CD4-positive, CD25-positive, alpha-beta regulatory T cell (primary cell): ENCODE data around the gene GNAT2. TPM values are rescaled to one million over a fixed set of nuclear protein-coding genes. Genes with fewer than 3 reads are reported as not detected.
A peak's percentile ranks its signal among the peaks of the same experiment; 100 is the strongest.

Experiments
- ATAC-seq, 2 donors: fragments of 150-1000 bp; cut with Tn5 transposase; one replicate each; pipeline ENCODE4 v1.10.0; 2021; ENCODE audit warnings: low read depth in 2 of 2, moderate number of reproducible peaks in 2 of 2, moderate library complexity in 1 of 2
- DNase-seq, 3 donors: peaks; one replicate each; pipeline versions ENCODE4 v3.0.0 to v3.0.0-alpha.2; 2012 to 2022; ENCODE audit warnings: mixed read lengths in 1 of 3
- H3K27ac ChIP-seq: one replicate; pipeline ENCODE4 v1.7.0; 2013; ENCODE audit warnings: mild to moderate bottlenecking, low read length; ENCODE audit not compliant: insufficient read depth, poor library complexity, severe bottlenecking
- H3K27me3 ChIP-seq: one replicate; pipeline ENCODE4 v1.7.0; 2013; ENCODE audit warnings: low read length; ENCODE audit not compliant: control insufficient read depth, insufficient read depth
- H3K36me3 ChIP-seq: one replicate; pipeline ENCODE4 v1.7.0; 2013; ENCODE audit warnings: mild to moderate bottlenecking, low read length, moderate library complexity; ENCODE audit not compliant: control insufficient read depth, insufficient read depth
- H3K4me1 ChIP-seq: 2 replicates; pipeline ENCODE4 v1.7.0; 2013; ENCODE audit warnings: mild to moderate bottlenecking, low read length; ENCODE audit not compliant: insufficient read depth, control insufficient read depth, poor library complexity, severe bottlenecking
- H3K4me3 ChIP-seq: one replicate; pipeline ENCODE4 v1.7.0; 2013; ENCODE audit warnings: low read depth, mild to moderate bottlenecking, low read length, moderate library complexity
- H3K9me3 ChIP-seq, 2 experiments: 1 replicate in 1 of 2; 2 replicates in 1 of 2; pipeline ENCODE4 v1.7.0; 2013; ENCODE audit warnings: low read length in 2 of 2, mild to moderate bottlenecking in 1 of 2, moderate library complexity in 1 of 2; ENCODE audit not compliant: control insufficient read depth in 2 of 2
- H3K27ac Mint-ChIP-seq, 3 donors: one replicate each; pipeline ENCODE4 v1.8.0; 2020 to 2022; ENCODE audit warnings: mild to moderate bottlenecking in 3 of 3, mixed read lengths in 3 of 3, moderate library complexity in 2 of 3
- H3K27me3 Mint-ChIP-seq: one replicate; pipeline ENCODE4 v1.8.0; 2022; ENCODE audit warnings: mild to moderate bottlenecking, mixed read lengths
- H3K36me3 Mint-ChIP-seq: one replicate; pipeline ENCODE4 v1.8.0; 2020; ENCODE audit warnings: mixed read lengths
- H3K4me1 Mint-ChIP-seq, 4 donors: one replicate each; pipeline ENCODE4 v1.8.0; 2020 to 2022; ENCODE audit warnings: mixed read lengths in 4 of 4, mild to moderate bottlenecking in 1 of 4
- H3K4me3 Mint-ChIP-seq, 4 donors: one replicate each; pipeline ENCODE4 v1.8.0; 2020 to 2022; ENCODE audit warnings: mild to moderate bottlenecking in 4 of 4, mixed read lengths in 4 of 4, moderate library complexity in 3 of 4
- H3K9me3 Mint-ChIP-seq, 7 donors: one replicate each; pipeline ENCODE4 v1.8.0; 2020 to 2022; ENCODE audit warnings: mixed read lengths in 7 of 7, mild to moderate bottlenecking in 3 of 7, moderate library complexity in 2 of 7
- polyA plus RNA-seq, 4 donors: library from polyadenylated mRNA; unstranded; fragments of 300-500 nt; fragmentation: Illumina TruSeq; gene quantifications; one replicate each; pipeline ENCODE4 v1.2.3, GENCODE V29; 2021
- total RNA-seq: library from RNA; stranded (reverse); gene quantifications from one replicate; pipeline ENCODE4 v1.2.3, GENCODE V29; 2022

Gene GNAT2
- total and polyA plus RNA-seq, 5 donors from 2014 or later, result 0.40 TPM; not detected in 4

DNA sequence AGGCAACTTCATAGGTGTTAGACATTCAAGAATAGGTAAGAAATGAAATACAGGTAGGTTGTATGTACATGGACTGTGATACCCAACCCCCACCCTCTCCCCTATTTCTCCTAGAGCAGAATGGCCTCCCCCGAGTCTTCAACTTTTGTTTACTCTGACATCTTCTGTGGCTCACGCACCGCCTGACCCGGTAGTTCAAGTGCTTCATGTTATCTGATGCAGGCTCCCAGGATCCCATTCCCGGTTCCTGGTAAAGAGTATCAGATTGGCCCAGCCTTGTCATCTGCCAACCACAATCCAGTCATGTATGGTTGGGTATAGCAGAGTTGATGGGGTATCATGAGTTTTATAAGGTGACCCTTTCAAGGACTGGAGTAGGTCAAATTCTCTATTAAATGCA is 61.9 kb downstream of the GNAT2 start:
- DNase-seq (no peak), ATAC-seq (no peak)
- Mint-ChIP-seq H3K4me1 (peaks cover 25 to 89% (median 71%) of the 10 kb centered on the region in 4 donors), H3K4me3 (no peak overlapping the region), H3K27ac (no peak overlapping the region), H3K27me3 (no peaks in the 10 kb centered on the region), H3K9me3 (no peaks in the 10 kb centered on the region), H3K36me3 (peaks cover 14% of the 10 kb centered on the region)
- H3K4me1 ChIP-seq, result peaks cover 25% of the 10 kb centered on the region
- no peak overlapping the region for H3K4me3 ChIP-seq
- H3K27me3 ChIP-seq, result no peaks in the 10 kb centered on the region
- no peak overlapping the region for H3K27ac ChIP-seq
- peaks cover 4% of the 10 kb centered on the region for H3K36me3 ChIP-seq
- no peaks in the 10 kb centered on the region for H3K9me3 ChIP-seq

DNA sequence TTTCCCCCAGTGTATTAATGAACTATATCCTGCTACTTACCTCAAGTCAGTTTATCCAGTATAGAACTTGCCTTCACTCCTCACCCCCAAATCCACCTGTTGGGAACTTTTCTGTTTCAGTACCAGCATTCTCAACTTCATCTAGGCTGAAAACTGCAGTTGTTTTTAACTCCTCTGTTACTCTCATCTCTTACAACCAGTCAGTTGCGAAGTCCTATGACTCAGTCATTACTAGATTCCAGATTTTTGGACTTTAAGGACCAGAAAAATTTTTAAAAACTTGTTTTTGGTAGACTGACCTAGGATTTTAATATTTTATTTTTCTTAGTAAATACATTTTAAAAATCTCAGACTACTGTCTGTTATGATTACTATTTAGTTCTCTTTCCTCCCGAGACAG is 62.9 kb downstream of the GNAT2 start:
- DNase-seq (no peak), ATAC-seq (no peak)
- H3K27me3 ChIP-seq, result no peaks in the 10 kb centered on the region
- Mint-ChIP-seq H3K4me1 (peaks cover 20 to 87% (median 67%) of the 10 kb centered on the region in 4 donors), H3K4me3 (peak overlapping the region in 1 of 4 donors; percentile 4), H3K27me3 (no peaks in the 10 kb centered on the region), H3K36me3 (peaks cover 14% of the 10 kb centered on the region), H3K9me3 (no peaks in the 10 kb centered on the region), H3K27ac (no peak overlapping the region)
- no peaks in the 10 kb centered on the region for H3K9me3 ChIP-seq
- H3K27ac ChIP-seq, result no peak overlapping the region
- H3K4me3 ChIP-seq, result no peak overlapping the region
- peaks cover 26% of the 10 kb centered on the region for H3K4me1 ChIP-seq
- peaks cover 4% of the 10 kb centered on the region for H3K36me3 ChIP-seq

Other genes with a start within 250 kb of the GNAT2 start
- 0.86 TPM for gene SORT1, start 221.7 kb downstream of the GNAT2 start, total RNA-seq
- not detected for gene SORT1, start 221.7 kb downstream of the GNAT2 start, polyA plus RNA-seq
- gene PSMA5, start 193.2 kb downstream of the GNAT2 start, total RNA-seq, result 61.5 TPM
- gene PSMA5, start 193.2 kb downstream of the GNAT2 start, polyA plus RNA-seq, result 100 to 1,000 TPM; 121 to 207 (median 153) TPM
- gene SYPL2, start 153.1 kb downstream of the GNAT2 start, total RNA-seq, result not detected
- gene SYPL2, start 153.1 kb downstream of the GNAT2 start, polyA plus RNA-seq, result not detected
- 13.2 TPM for gene ATXN7L2, start 135.7 kb downstream of the GNAT2 start, total RNA-seq
- 1 to 10 TPM; 4.7 to 8.0 (median 5.6) TPM for gene ATXN7L2, start 135.7 kb downstream of the GNAT2 start, polyA plus RNA-seq
- gene CYB561D1, start 125.5 kb downstream of the GNAT2 start, total RNA-seq, result 30.7 TPM
- 10 to 100 TPM; 11.5 to 22.7 (median 18.7) TPM for gene CYB561D1, start 125.5 kb downstream of the GNAT2 start, polyA plus RNA-seq
- gene AMIGO1, start 109.9 kb downstream of the GNAT2 start, total RNA-seq, result 6.6 TPM
- gene AMIGO1, start 109.9 kb downstream of the GNAT2 start, polyA plus RNA-seq, result 10 to 100 TPM in 3 of 4 donors, 1 to 10 TPM in 1; 5.2 to 17.1 (median 11.8) TPM
- 0.20 TPM for gene GPR61, start 79.7 kb downstream of the GNAT2 start, total RNA-seq
- gene GPR61, start 79.7 kb downstream of the GNAT2 start, polyA plus RNA-seq, result under 1 TPM in 2 of 4 donors, not detected in 2; 0.43 TPM
- gene GNAI3, start 71.0 kb downstream of the GNAT2 start, total RNA-seq, result 7.4 TPM
- 10 to 100 TPM in 2 of 4 donors, 1 to 10 TPM in 2; 9.4 to 10.3 (median 9.9) TPM for gene GNAI3, start 71.0 kb downstream of the GNAT2 start, polyA plus RNA-seq
- gene AMPD2, start 221 bp upstream of the GNAT2 start, total RNA-seq, result 203 TPM
- 10 to 100 TPM; 23.3 to 30.9 (median 26.7) TPM for gene AMPD2, start 221 bp upstream of the GNAT2 start, polyA plus RNA-seq
- 14.4 TPM for gene GSTM4, start 36.5 kb upstream of the GNAT2 start, total RNA-seq
- gene GSTM4, start 36.5 kb upstream of the GNAT2 start, polyA plus RNA-seq, result 10 to 100 TPM in 3 of 4 donors, 1 to 10 TPM in 1; 2.2 to 31.4 (median 17.6) TPM
- gene GSTM2, start 48.4 kb upstream of the GNAT2 start, total RNA-seq, result 36.2 TPM
- gene GSTM2, start 48.4 kb upstream of the GNAT2 start, polyA plus RNA-seq, result 10 to 100 TPM in 2 of 4 donors, 1 to 10 TPM in 2; 8.0 to 11.9 (median 10.4) TPM
- gene GSTM1, start 68.2 kb upstream of the GNAT2 start, total RNA-seq, result 18.7 TPM
- gene GSTM1, start 68.2 kb upstream of the GNAT2 start, polyA plus RNA-seq, result 100 to 1,000 TPM in 1 of 4 donors, 10 to 100 TPM in 2, not detected in 1; 38.8 to 123 (median 53.4) TPM
- not detected for gene GSTM5, start 92.6 kb upstream of the GNAT2 start, total RNA-seq
- gene GSTM5, start 92.6 kb upstream of the GNAT2 start, polyA plus RNA-seq, result not detected
- gene GSTM3, start 121.4 kb upstream of the GNAT2 start, total RNA-seq, result 5.3 TPM
- 10 to 100 TPM in 3 of 4 donors, 1 to 10 TPM in 1; 3.9 to 50.1 (median 48.7) TPM for gene GSTM3, start 121.4 kb upstream of the GNAT2 start, polyA plus RNA-seq
- gene EPS8L3, start 144.3 kb upstream of the GNAT2 start, total RNA-seq, result not detected
- gene EPS8L3, start 144.3 kb upstream of the GNAT2 start, polyA plus RNA-seq, result not detected